Stimulated activated CD8-positive, alpha-beta memory T cell treated with anti-CD3 and anti-CD28 coated beads, Interleukin-2, amount 100 ng/mL, for 48 hours (primary cell): ENCODE measurements around the gene JAML.

ENCODE experiments used
- DNase-seq, 2 donors: peaks; one replicate each; pipeline ENCODE4 v3.0.0-alpha.2; 2020; ENCODE audit warnings: low read depth in 2 of 2

JAML gene

GRCh38 chr11:118147502-118147901 is 77.3 kb downstream of the JAML start:
- no peak for DNase-seq

GRCh38 chr11:118146554-118146953 is 78.3 kb downstream of the JAML start:
- DNase-seq: no peak

- peak; percentile 83 to 85 for DNase-seq
Measured at GRCh38 chr11:118145285-118146227, 79.3 kb downstream of the JAML start.

- no peak for DNase-seq
Measured at GRCh38 chr11:118144301-118145268, 80.2 kb downstream of the JAML start.
